Stimulated activated CD4-positive, alpha-beta T cell treated with anti-CD3 and anti-CD28 coated beads, Interleukin-1b, Interleukin-23, amount 100 ng/mL, for 1 hour (primary cell): ENCODE measurements around the gene CUTC.
"Not testable (repeated sequence)": the region's sequence is repeated elsewhere in the genome, so short reads cannot be mapped to it uniquely, and the experiment has no call there.

Experiments
- DNase-seq, 2 donors: peaks; one replicate each; pipeline ENCODE4 v3.0.0-alpha.2; 2020; ENCODE audit warnings: low read depth in 2 of 2

Gene CUTC

DNA sequence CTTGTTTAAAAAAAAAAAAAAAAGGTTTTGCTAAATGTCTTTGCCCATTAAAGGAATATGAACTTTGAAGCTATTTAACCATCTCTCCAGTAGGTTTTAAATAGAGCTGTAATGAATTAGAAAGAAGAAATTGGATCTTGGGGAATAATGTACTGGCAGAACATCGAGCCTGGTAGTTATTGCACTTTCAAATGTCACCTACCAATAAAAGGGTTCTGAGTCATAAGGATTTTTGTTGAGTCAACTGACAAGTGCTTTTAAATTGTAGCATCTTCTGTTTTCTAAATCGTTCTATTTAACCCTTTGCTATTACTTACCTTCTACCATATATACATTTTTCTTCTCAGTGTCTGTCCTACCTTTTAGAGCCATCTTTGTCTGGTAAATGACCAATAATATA lies 10.7 kb downstream of the CUTC start:
- no peak for DNase-seq

DNA sequence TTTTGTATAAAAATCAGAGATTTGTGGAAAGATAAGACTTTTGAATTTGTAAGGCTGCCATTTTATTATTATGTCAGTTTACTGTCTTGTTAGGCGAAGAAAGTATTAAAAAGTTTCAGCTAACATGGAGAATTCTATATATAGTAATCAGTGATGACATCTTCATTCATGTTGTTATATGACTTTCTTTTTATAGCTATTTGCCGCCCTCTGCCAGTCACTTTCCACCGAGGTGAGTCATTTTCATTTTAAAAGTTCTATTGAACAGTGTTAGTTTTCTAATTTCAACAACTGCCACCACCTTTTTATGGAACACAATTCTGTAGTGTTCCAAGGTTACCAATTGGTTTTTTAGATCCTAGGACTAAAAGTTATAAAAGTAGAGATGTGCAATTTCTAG lies 11.8 kb downstream of the CUTC start:
- DNase-seq = no peak

DNA sequence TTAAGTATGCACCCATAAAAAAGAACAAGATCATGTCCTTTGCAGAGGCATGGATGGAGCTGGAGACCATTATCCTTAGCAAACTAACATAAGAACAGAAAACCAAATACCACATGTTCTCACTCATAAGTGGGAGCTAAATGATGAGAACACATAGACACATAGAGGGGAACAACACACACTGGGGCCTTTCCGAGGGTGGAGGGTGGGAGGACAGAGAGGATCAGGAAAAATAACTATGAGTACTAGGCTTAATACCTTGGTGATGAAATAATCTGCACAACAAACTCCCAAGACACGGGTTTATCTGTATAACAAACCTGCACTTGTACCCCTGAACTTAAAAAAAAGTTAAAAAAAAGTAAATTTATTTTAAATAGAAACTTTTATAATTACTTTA lies 14.1 kb downstream of the CUTC start:
- DNase-seq = not testable (repeated sequence)

DNA sequence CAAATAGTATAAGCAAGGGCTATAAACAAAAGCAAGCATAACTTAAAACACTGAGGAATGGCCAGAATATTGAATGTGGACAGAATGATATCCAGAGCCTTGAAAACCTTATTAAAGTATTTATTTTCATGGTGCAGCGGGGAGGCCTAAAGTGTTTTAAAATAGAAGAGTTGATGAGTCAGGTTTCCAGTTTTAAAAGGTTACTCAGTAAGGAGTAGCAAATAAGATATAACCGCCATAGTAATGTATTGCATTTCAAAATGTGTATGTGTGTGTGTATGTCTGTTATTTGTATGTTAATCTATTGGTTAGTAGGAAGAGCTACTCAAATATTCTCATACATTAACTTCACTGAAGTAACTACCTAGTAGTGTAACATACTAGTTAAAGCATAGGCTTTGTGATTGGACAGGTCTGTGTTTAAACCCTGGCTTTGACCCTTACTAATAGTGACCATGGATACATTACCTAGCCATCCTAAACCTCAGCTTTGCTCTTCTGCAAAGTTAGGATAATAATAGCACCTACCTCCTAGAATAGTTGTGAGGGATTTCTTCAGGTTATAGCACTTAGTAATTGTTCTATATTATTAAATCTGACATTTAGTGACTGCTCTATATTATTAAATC lies 16.9 kb downstream of the CUTC start:
- no peak for DNase-seq

DNA sequence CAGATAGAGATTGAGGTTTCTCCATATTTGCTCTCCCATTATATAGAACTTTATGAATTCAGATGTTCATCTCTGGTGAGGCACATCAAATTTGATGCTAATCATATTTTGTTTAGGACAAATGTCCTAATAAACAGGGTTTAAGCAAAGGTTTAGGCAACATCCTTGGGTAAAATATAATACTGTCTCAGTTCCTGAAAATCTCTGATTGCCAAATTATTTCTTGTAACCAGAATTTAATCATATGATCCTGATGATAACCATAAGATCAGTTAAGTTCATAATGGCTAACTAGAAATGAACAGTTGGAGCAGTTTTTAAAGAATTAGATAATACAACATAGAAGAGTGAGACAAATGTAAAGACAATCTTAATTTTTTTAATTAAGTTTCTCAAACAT lies 18.6 kb downstream of the CUTC start:
- DNase-seq = no peak

DNA sequence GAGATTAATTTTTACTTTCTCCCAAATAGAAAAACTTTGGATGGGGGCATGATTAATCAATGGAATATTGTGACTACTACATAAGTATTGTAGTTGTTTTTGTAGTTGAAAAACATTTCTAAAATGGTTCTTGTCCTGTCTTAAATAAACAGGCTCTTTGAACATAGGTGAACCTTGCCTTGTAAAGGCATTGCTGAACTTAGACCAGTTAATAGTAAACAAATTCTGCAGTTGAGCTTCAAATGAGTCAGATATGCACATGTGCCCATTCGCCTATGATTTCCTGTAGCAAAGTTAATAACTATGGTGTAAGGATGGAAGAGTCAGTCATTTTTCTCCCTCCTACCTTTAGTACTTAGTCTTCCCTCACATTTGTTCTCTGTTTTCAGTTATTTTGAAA lies 22.6 kb downstream of the CUTC start:
- DNase-seq = no peak

DNA sequence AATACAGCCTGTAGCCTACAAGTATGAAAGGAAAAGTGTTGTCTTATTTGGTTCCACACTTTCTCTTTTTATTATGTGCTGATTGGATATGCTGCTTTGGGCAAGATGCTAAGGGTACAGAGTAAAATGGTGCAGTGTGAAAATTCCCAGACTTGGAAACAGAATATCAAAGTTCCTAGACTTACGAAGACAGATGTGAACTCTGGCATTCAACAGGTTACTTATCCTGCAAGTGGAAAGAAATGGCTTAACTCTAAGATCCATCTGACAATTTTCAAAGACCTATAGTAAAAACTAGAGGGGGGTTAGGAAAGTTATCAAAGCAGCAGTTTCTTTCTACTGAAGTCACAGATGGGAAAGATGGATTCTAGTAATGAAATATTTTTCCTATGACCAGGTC lies 24.1 kb downstream of the CUTC start:
- no peak for DNase-seq

DNA sequence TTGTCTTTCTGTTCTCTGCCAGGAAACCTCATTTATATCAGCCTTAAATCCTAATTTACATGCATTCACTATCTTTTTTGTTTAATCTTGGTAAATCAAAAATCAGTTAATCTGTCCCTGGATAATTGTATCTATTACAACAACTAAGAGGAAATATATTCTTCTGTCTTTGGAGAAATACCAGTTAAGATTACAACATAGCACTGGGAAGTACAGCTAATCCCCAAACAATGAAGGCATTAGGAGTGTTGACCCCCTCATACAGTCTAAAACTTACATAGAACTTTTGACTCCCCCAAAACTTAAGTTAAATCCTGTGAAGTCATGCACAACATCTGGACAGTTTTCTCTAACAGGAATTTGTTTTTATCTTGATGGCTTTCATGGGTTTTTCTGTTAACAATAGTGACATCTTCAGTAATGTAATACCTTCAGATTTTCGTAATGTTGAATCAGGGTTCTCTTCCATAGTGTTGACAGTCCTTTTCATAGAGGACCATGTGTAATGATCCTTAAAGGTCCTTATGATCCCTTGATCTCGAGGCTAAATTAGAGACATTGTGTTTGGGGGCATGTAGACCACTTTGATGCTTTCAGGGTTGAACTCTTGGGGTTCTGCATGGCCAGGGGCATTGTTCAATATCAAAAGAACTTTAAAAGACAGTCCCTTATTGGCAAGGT lies 26.3 kb downstream of the CUTC start:
- DNase-seq = no peak

- no peak for DNase-seq
Measured at GRCh38 chr10:99760321-99760720, 28.3 kb downstream of the CUTC start.

- no peak for DNase-seq
Measured at GRCh38 chr10:99761365-99761764, 29.3 kb downstream of the CUTC start.

DNA sequence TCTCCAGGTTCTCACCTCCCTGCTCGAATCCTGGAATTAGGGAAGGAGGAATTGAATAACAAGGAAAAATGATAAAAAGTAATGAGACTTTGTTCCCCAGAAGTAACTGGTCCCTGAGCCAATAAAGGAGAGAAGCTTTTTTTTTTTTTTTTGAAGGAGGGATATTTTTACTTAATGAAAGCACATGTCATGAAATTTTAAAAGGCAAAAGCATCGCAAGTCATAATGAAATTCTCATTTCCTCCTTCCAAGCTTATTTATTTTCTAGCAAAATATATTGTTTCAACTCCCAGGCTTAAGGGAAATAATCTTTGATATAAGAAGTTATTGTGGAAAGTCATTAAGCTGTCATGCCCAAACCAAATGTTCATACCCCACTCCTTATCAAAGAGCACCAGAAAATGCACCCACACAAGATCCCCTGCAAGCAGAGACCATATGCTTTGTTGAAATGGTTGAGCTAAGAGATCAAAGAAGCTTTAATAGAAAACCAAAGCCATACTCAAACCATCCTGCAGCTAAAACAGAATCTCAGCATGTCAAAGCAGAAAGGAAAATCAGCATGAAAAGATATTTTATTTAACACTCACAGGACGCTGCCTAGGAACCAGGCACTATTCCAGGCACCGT lies 33.8 kb downstream of the CUTC start:
- DNase-seq = no peak

DNA sequence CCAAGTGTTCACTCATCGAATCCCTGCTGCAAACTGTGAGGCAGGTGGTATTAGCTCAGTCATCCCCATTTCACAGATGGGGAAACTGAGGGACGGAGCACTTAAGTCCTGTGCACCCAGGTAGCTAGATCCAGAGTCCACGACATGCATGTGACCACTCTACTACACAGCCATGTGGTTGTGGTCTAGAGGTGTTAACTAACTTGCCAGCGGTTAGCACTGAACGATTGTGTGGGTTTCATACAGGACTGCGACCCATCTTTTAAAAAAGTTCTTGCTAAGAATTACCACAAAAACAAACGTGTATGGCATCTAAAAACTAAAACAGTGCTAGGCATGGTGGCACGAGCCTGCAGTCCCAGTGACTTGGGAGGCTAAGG lies 34.3 kb downstream of the CUTC start:
- no peak for DNase-seq

DNA sequence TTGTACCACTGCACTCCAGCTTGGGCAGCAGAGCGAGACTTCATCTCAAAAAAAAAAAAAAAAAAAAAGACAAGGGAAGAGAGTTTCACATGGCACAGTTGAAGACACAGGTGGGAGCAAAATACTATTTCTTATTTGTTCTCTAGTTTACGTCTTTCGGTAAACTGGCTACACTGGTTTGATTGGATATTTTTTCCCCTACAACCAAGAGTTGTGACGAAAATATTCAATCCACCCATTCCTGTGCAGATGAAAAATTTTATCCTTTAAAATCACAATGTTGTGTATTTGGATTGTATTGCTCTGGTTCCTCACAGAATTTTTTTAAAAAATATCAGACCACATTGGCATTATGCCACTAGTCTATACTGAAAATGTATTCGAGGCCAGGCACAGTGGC lies 35.9 kb downstream of the CUTC start:
- no peak for DNase-seq

DNA sequence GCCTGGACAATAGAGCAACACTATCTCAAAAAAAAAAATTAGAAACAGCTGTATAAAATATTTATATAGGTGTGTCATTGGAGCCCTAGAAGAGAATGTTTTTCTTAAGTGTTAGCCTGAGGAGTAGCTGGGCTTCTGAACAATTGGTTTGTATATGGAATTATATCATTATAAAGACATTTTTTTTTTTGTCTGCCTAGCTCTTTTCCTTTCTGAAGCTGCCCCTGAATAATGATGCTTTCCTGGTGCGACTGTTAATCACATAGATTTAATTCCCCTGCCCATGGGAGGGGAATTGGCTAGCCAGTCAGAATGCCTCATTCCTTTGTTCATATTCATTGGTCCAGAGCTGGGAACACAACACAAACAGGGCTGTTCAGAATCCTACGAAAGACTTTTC lies 36.5 kb downstream of the CUTC start:
- no peak for DNase-seq

DNA sequence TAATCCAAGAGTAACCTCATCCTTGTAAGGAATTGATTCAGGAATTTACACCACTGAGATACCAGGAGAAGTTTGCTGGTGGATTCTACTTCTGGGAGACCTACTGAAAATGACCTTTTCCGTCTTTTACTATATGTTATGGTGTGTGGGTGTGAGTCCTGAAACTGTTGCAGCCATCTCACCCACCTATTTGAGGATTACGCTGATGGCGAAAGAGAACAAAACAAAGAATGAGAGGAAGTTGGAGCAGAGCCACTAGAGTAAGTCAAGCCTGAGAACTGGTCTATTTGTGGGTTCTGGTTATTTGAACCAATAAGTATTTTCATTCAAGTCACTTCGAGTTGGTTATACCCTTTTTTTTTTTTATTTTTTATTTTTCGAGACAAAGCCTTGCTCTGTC lies 37.7 kb downstream of the CUTC start:
- no peak for DNase-seq

DNA sequence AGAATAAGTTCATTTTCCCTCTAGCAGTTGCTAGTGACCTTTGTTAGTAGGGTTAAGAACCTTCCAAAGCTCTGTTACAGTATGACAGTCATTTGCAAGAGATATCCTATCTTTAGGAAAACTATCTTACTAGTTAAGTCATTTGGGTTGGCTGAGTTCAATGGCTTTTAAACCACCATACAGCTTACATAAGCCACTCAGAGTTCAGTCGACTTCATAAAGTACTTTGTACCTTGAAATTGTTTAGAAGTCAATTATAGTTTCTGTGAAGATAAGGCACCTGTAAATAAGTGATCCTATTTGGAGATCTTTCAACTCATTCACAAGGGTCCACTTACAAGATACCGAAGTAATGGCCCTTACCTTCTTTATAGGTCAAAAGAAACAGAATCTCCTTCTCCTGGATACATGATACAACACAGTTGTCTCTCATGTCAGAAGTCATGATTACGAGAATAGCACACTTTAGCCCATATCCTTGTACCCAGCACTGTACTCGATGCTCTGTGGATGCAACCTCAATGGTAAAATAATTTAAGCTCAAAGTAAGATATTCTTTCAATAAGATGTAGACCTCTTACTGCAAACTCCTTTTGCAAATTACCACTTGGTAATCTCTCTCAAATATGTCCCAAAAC lies 38.5 kb downstream of the CUTC start:
- DNase-seq = no peak

GRCh38 chr10:99775850-99776249 lies 43.8 kb downstream of the CUTC start:
- DNase-seq = no peak

GRCh38 chr10:99777918-99778714 lies 46.1 kb downstream of the CUTC start:
- no peak for DNase-seq

- DNase-seq = no peak
Measured at GRCh38 chr10:99779335-99779734, 47.3 kb downstream of the CUTC start.

GRCh38 chr10:99781734-99782429 lies 49.8 kb downstream of the CUTC start:
- no peak for DNase-seq

DNA sequence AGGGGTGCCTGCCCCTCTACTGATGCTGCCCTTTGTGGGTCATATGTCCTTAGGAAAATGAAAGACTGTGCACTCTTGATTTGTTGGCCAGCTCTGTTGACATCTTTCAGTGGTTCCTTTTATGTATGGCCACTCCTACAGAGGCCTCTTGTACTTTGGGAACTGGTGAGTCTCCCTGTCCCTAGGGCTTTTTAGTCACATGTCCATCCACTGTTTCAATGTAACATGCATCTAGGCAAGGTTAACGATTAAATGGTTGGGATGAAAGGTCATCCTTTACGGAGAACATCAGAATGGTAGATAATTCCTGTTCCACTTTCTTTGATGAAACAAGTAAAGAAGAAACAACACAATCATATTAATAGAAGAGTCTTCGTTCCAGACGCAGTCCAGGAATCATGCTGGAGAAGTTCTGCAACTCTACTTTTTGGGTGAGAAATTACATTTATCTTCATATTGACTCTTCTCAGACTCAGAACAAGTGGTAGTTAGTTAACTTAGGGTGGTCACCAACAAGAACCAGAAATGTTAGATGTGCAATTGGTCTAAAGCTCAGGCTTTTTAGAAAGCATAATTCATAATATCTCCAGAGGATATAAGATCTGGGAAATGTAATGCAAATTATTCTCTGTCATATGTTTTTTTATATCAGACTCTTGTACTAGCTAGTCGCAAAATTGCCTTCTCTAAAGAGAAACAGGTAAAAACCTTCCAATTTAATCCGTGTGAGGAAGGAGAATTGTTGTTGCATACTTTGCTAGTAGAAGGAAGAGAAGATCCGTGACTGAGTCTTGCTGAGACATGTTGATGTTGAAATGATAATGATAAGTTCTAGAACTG lies 50.6 kb downstream of the CUTC start, which contains the start of gene ABCC2:
Gene ABCC2 (plus strand): TSS at position 194 of the 840 bp plus-strand sequence. CDS start 205 bp downstream, at position 399.
- DNase-seq = no peak
